ENCODE measurements around the gene MAFB.

The MAFB gene

GRCh38 chr20:40698744-40699143 lies 9.7 kb upstream of the MAFB start:
- Histone ChIP-seq H3K27me3 (ENCODE audit: control insufficient read depth, insufficient read depth, low read length) (peaks cover 44% of the 10 kb centered on the region), H3K4me1 (ENCODE audit: control insufficient read depth, low read depth, low read length) (no peaks in the 10 kb centered on the region), H3K4me3 (ENCODE audit: low read length) (no peak overlapping the region), H3K27ac (ENCODE audit: low read length) (no peak overlapping the region), H3K36me3 (ENCODE audit: control insufficient read depth, low read depth, low read length) (no peaks in the 10 kb centered on the region), H3K9me3 (ENCODE audit: control insufficient read depth, low read depth, low read length) (no peaks in the 10 kb centered on the region), H3K9ac (ENCODE audit: low read length) (no peak overlapping the region)

- H3K27ac ChIP-seq (ENCODE audit: low read length): no peak overlapping the region
- no peak overlapping the region for H3K9ac ChIP-seq (ENCODE audit: low read length)
- H3K4me1 ChIP-seq (ENCODE audit: control insufficient read depth, low read depth, low read length): no peaks in the 10 kb centered on the region
- H3K4me3 ChIP-seq (ENCODE audit: low read length): no peak overlapping the region
- H3K36me3 ChIP-seq (ENCODE audit: control insufficient read depth, low read depth, low read length): no peaks in the 10 kb centered on the region
- H3K9me3 ChIP-seq (ENCODE audit: control insufficient read depth, low read depth, low read length): no peaks in the 10 kb centered on the region
- H3K27me3 ChIP-seq (ENCODE audit: control insufficient read depth, insufficient read depth, low read length): peaks cover 49% of the 10 kb centered on the region
Measured at GRCh38 chr20:40698281-40698680, 9.2 kb upstream of the MAFB start.

- H3K9ac ChIP-seq (ENCODE audit: low read length): no peak overlapping the region
- peaks cover 56% of the 10 kb centered on the region for H3K27me3 ChIP-seq (ENCODE audit: control insufficient read depth, insufficient read depth, low read length)
- H3K36me3 ChIP-seq (ENCODE audit: control insufficient read depth, low read depth, low read length): no peaks in the 10 kb centered on the region
- no peaks in the 10 kb centered on the region for H3K4me1 ChIP-seq (ENCODE audit: control insufficient read depth, low read depth, low read length)
- H3K4me3 ChIP-seq (ENCODE audit: low read length): no peak overlapping the region
- H3K27ac ChIP-seq (ENCODE audit: low read length): no peak overlapping the region
- H3K9me3 ChIP-seq (ENCODE audit: control insufficient read depth, low read depth, low read length): no peaks in the 10 kb centered on the region
Measured at GRCh38 chr20:40697541-40697940, 8.5 kb upstream of the MAFB start.

GRCh38 chr20:40695214-40695613 lies 6.2 kb upstream of the MAFB start:
- Histone ChIP-seq H3K27ac (ENCODE audit: low read length) (no peak overlapping the region), H3K9me3 (ENCODE audit: control insufficient read depth, low read depth, low read length) (no peaks in the 10 kb centered on the region), H3K4me3 (ENCODE audit: low read length) (no peak overlapping the region), H3K36me3 (ENCODE audit: control insufficient read depth, low read depth, low read length) (no peaks in the 10 kb centered on the region), H3K4me1 (ENCODE audit: control insufficient read depth, low read depth, low read length) (peaks cover 12% of the 10 kb centered on the region), H3K27me3 (ENCODE audit: control insufficient read depth, insufficient read depth, low read length) (peaks cover 80% of the 10 kb centered on the region), H3K9ac (ENCODE audit: low read length) (no peak overlapping the region)

GRCh38 chr20:40694246-40694645 lies 5.2 kb upstream of the MAFB start:
- H3K4me1 ChIP-seq (ENCODE audit: control insufficient read depth, low read depth, low read length): peaks cover 12% of the 10 kb centered on the region
- no peaks in the 10 kb centered on the region for H3K9me3 ChIP-seq (ENCODE audit: control insufficient read depth, low read depth, low read length)
- no peak overlapping the region for H3K9ac ChIP-seq (ENCODE audit: low read length)
- no peaks in the 10 kb centered on the region for H3K36me3 ChIP-seq (ENCODE audit: control insufficient read depth, low read depth, low read length)
- no peak overlapping the region for H3K4me3 ChIP-seq (ENCODE audit: low read length)
- H3K27ac ChIP-seq (ENCODE audit: low read length): no peak overlapping the region
- H3K27me3 ChIP-seq (ENCODE audit: control insufficient read depth, insufficient read depth, low read length): peaks cover 89% of the 10 kb centered on the region

- no peaks in the 10 kb centered on the region for H3K36me3 ChIP-seq (ENCODE audit: control insufficient read depth, low read depth, low read length)
- H3K4me3 ChIP-seq (ENCODE audit: low read length): peak overlapping the region; percentile 60
- H3K27ac ChIP-seq (ENCODE audit: low read length): no peak overlapping the region
- H3K9me3 ChIP-seq (ENCODE audit: control insufficient read depth, low read depth, low read length): no peaks in the 10 kb centered on the region
- no peak overlapping the region for H3K9ac ChIP-seq (ENCODE audit: low read length)
- H3K4me1 ChIP-seq (ENCODE audit: control insufficient read depth, low read depth, low read length): peaks cover 12% of the 10 kb centered on the region
- H3K27me3 ChIP-seq (ENCODE audit: control insufficient read depth, insufficient read depth, low read length): peaks cover 100% of the 10 kb centered on the region
Measured at GRCh38 chr20:40692240-40693011, 3.4 kb upstream of the MAFB start.

GRCh38 chr20:40691566-40692239 lies 2.7 kb upstream of the MAFB start:
- Histone ChIP-seq H3K4me1 (ENCODE audit: control insufficient read depth, low read depth, low read length) (peaks cover 12% of the 10 kb centered on the region), H3K9me3 (ENCODE audit: control insufficient read depth, low read depth, low read length) (no peaks in the 10 kb centered on the region), H3K4me3 (ENCODE audit: low read length) (peak overlapping the region; percentile 60), H3K27ac (ENCODE audit: low read length) (no peak overlapping the region), H3K9ac (ENCODE audit: low read length) (no peak overlapping the region), H3K27me3 (ENCODE audit: control insufficient read depth, insufficient read depth, low read length) (peaks cover 100% of the 10 kb centered on the region), H3K36me3 (ENCODE audit: control insufficient read depth, low read depth, low read length) (no peaks in the 10 kb centered on the region)

GRCh38 chr20:40690836-40691565 lies 2.0 kb upstream of the MAFB start:
- Histone ChIP-seq H3K36me3 (ENCODE audit: control insufficient read depth, low read depth, low read length) (no peaks in the 10 kb centered on the region), H3K4me3 (ENCODE audit: low read length) (peak overlapping the region; percentile 60), H3K9ac (ENCODE audit: low read length) (no peak overlapping the region), H3K9me3 (ENCODE audit: control insufficient read depth, low read depth, low read length) (no peaks in the 10 kb centered on the region), H3K27ac (ENCODE audit: low read length) (no peak overlapping the region), H3K27me3 (ENCODE audit: control insufficient read depth, insufficient read depth, low read length) (peaks cover 100% of the 10 kb centered on the region), H3K4me1 (ENCODE audit: control insufficient read depth, low read depth, low read length) (peaks cover 12% of the 10 kb centered on the region)

- no peak overlapping the region for H3K27ac ChIP-seq (ENCODE audit: low read length)
- H3K4me1 ChIP-seq (ENCODE audit: control insufficient read depth, low read depth, low read length): peaks cover 12% of the 10 kb centered on the region
- H3K36me3 ChIP-seq (ENCODE audit: control insufficient read depth, low read depth, low read length): no peaks in the 10 kb centered on the region
- peak overlapping the region; percentile 60 for H3K4me3 ChIP-seq (ENCODE audit: low read length)
- peak overlapping the region; percentile 42 for H3K9ac ChIP-seq (ENCODE audit: low read length)
- H3K9me3 ChIP-seq (ENCODE audit: control insufficient read depth, low read depth, low read length): no peaks in the 10 kb centered on the region
- peaks cover 100% of the 10 kb centered on the region for H3K27me3 ChIP-seq (ENCODE audit: control insufficient read depth, insufficient read depth, low read length)
Measured at GRCh38 chr20:40689943-40690835, 1.2 kb upstream of the MAFB start.

- Histone ChIP-seq H3K9ac (ENCODE audit: low read length) (no peak overlapping the region), H3K4me3 (ENCODE audit: low read length) (peak overlapping the region; percentile 60), H3K27me3 (ENCODE audit: control insufficient read depth, insufficient read depth, low read length) (peaks cover 100% of the 10 kb centered on the region), H3K9me3 (ENCODE audit: control insufficient read depth, low read depth, low read length) (no peaks in the 10 kb centered on the region), H3K27ac (ENCODE audit: low read length) (no peak overlapping the region), H3K4me1 (ENCODE audit: control insufficient read depth, low read depth, low read length) (peaks cover 12% of the 10 kb centered on the region), H3K36me3 (ENCODE audit: control insufficient read depth, low read depth, low read length) (no peaks in the 10 kb centered on the region)
Measured at GRCh38 chr20:40688129-40689099, 622 bp downstream of the MAFB start.

Data from iPS-18a (cell line).